Measurements from ENCODE around the gene GNG3.
A peak's percentile ranks its signal among the peaks of the same experiment; 100 is the strongest.
"Not testable (repeated sequence)": the region's sequence is repeated elsewhere in the genome, so short reads cannot be mapped to it uniquely, and the experiment has no call there.

The GNG3 gene

DNA sequence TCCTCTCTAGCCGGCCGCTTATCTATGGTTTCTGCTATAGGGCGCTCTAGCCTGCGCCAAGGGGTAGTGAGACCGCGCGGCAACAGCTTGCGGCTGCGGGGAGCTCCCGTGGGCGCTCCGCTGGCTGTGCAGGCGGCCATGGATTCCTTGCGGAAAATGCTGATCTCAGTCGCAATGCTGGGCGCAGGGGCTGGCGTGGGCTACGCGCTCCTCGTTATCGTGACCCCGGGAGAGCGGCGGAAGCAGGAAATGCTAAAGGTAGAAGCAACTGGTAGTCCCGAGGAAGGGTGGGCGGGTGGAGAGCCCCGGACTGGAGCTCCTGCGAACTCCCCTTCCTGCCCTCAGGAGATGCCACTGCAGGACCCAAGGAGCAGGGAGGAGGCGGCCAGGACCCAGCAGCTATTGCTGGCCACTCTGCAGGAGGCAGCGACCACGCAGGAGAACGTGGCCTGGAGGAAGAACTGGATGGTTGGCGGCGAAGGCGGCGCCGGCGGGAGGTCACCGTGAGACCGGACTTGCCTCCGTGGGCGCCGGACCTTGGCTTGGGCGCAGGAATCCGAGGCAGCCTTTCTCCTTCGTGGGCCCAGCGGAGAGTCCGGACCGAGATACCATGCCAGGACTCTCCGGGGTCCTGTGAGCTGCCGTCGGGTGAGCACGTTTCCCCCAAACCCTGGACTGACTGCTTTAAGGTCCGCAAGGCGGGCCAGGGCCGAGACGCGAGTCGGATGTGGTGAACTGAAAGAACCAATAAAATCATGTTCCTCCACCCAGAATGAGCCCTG is 35.7 kb upstream of the GNG3 start, which contains the start of the genes LBHD1 and UQCC3:
TSS of gene LBHD1 (minus strand) at position 660 of the 782 bp plus-strand sequence. CDS start 2,236 bp downstream, outside the sequence.
TSS of gene UQCC3 (plus strand) at position 66 of the 782 bp plus-strand sequence. CDS start at position 139, 73 bp downstream.
- peak within 1 kb of the TSS; percentile 62 for H2AK5ac ChIP-seq (ENCODE audit: low read length)
- peak; percentile 79 to 85 for DNase-seq
- no peak within 1 kb of the TSS for H3K23ac ChIP-seq (ENCODE audit: low read length)
- peaks cover 3 to 8% of the 10 kb centered on the region in 2 experiments for H3K4me1 ChIP-seq (ENCODE audit: control insufficient read depth in 1 of 2, insufficient read depth in 2 of 2, low read length in 2 of 2)
- H3K9ac ChIP-seq (ENCODE audit: low read length) = peak within 1 kb of the TSS; percentile 86
- H3K18ac ChIP-seq (ENCODE audit: low read length) = peak within 1 kb of the TSS; percentile 90
- H3K36me3 ChIP-seq (ENCODE audit: control insufficient read depth in 1 of 2, insufficient read depth in 2 of 2, low read length in 2 of 2) = peaks cover 13 to 22% of the 10 kb centered on the region in 2 experiments
- H3K27me3 ChIP-seq (ENCODE audit: insufficient read depth, low read length) = no peaks in the 10 kb centered on the region
- peak within 1 kb of the TSS; percentile 83 for H3K4me2 ChIP-seq (ENCODE audit: low read length)
- WGBS (ENCODE audit: extremely low coverage, insufficient coverage, insufficient read length) = no CpG with 5 or more reads among the region's 59 CpGs
- H2BK120ac ChIP-seq (ENCODE audit: insufficient read depth, low read length, poor library complexity) = peak within 1 kb of the TSS; percentile 72
- H3K14ac ChIP-seq (ENCODE audit: low read length) = peak within 1 kb of the TSS; percentile 89
- peaks cover 6% of the 10 kb centered on the region for H3K79me2 ChIP-seq (ENCODE audit: control insufficient read depth, insufficient read depth, low read length, poor library complexity)
- H4K8ac ChIP-seq (ENCODE audit: low read depth, low read length) = peak within 1 kb of the TSS; percentile 91
- peaks cover 12% of the 10 kb centered on the region for H3K79me1 ChIP-seq (ENCODE audit: low read length)
- peak within 1 kb of the TSS; percentile 53 for H3K4ac ChIP-seq (ENCODE audit: low read depth, low read length)
- peak within 1 kb of the TSS; percentile 83 for H3K4me3 ChIP-seq (ENCODE audit: low read depth, low read length)
- peak within 1 kb of the TSS; percentile 80 for H2BK5ac ChIP-seq (ENCODE audit: low read depth, low read length, poor library complexity)
- H3K27ac ChIP-seq (ENCODE audit: low read depth, low read length) = peak within 1 kb of the TSS; percentile 91
- no peaks in the 10 kb centered on the region for H3K9me3 ChIP-seq (ENCODE audit: insufficient read depth, low read depth, low read length)
- peak within 1 kb of the TSS; percentile 78 for H4K91ac ChIP-seq (ENCODE audit: low read depth, low read length)
- H2AFZ ChIP-seq (ENCODE audit: insufficient read depth, low read length, poor library complexity) = peak within 1 kb of the TSS; percentile 94
- H4K12ac ChIP-seq (ENCODE audit: low read depth, low read length) = peak within 1 kb of the TSS; percentile 75
- no peak within 1 kb of the TSS for H2BK12ac ChIP-seq (ENCODE audit: low read length)

DNA sequence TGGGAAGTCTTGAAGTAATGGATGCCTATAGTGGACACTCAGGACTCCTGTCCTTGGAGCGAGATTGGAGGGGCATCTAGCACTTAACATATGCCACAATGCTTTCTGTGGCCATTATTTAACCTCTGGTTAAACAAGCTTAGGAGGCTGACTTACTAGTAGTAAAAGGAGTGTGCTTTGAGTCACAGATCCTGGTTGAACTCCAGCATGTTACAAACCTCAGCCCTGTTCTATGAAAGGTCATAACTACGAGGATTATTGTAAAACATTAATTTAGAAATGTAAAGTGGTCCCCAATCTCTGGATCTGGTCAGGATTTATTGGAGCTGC is 34.3 kb upstream of the GNG3 start:
- Histone ChIP-seq H2BK5ac (ENCODE audit: low read depth, low read length, poor library complexity) (no peak overlapping the region), H3K9me3 (ENCODE audit: insufficient read depth, low read depth, low read length) (peaks cover 2% of the 10 kb centered on the region), H2AK5ac (ENCODE audit: low read length) (no peak overlapping the region), H3K4ac (ENCODE audit: low read depth, low read length) (no peak overlapping the region), H2AFZ (ENCODE audit: insufficient read depth, low read length, poor library complexity) (no peak overlapping the region), H4K91ac (ENCODE audit: low read depth, low read length) (no peak overlapping the region), H3K4me3 (ENCODE audit: low read depth, low read length) (no peak overlapping the region), H3K27ac (ENCODE audit: low read depth, low read length) (no peak overlapping the region), H3K14ac (ENCODE audit: low read length) (no peak overlapping the region), H3K9ac (ENCODE audit: low read length) (no peak overlapping the region), H2BK12ac (ENCODE audit: low read length) (no peak overlapping the region), H3K23ac (ENCODE audit: low read length) (no peak overlapping the region), H4K12ac (ENCODE audit: low read depth, low read length) (no peak overlapping the region), H3K27me3 (ENCODE audit: insufficient read depth, low read length) (no peaks in the 10 kb centered on the region), H3K4me1 (ENCODE audit: control insufficient read depth in 1 of 2, insufficient read depth in 2 of 2, low read length in 2 of 2) (peaks cover 6% of the 10 kb centered on the region in 2 experiments), H4K8ac (ENCODE audit: low read depth, low read length) (no peak overlapping the region), H3K79me2 (ENCODE audit: control insufficient read depth, insufficient read depth, low read length, poor library complexity) (peaks cover 6% of the 10 kb centered on the region), H3K36me3 (ENCODE audit: control insufficient read depth in 1 of 2, insufficient read depth in 2 of 2, low read length in 2 of 2) (peaks cover 19 to 24% of the 10 kb centered on the region in 2 experiments), H3K79me1 (ENCODE audit: low read length) (peaks cover 12% of the 10 kb centered on the region), H2BK120ac (ENCODE audit: insufficient read depth, low read length, poor library complexity) (no peak overlapping the region), H3K4me2 (ENCODE audit: low read length) (no peak overlapping the region), H3K18ac (ENCODE audit: low read length) (no peak overlapping the region)
- DNase-seq = no peak
- no CpG with 5 or more reads among the region's 2 CpGs for WGBS (ENCODE audit: extremely low coverage, insufficient coverage, insufficient read length)

- not testable (repeated sequence) for H4K8ac ChIP-seq (ENCODE audit: low read depth, low read length); H3K4me2 ChIP-seq (ENCODE audit: low read length); H3K9me3 ChIP-seq (ENCODE audit: insufficient read depth, low read depth, low read length); H2BK12ac ChIP-seq (ENCODE audit: low read length); H4K12ac ChIP-seq (ENCODE audit: low read depth, low read length); H2BK5ac ChIP-seq (ENCODE audit: low read depth, low read length, poor library complexity); H4K91ac ChIP-seq (ENCODE audit: low read depth, low read length); H2AK5ac ChIP-seq (ENCODE audit: low read length); H2AFZ ChIP-seq (ENCODE audit: insufficient read depth, low read length, poor library complexity); H3K18ac ChIP-seq (ENCODE audit: low read length); DNase-seq; H2BK120ac ChIP-seq (ENCODE audit: insufficient read depth, low read length, poor library complexity); H3K4me1 ChIP-seq (ENCODE audit: control insufficient read depth in 1 of 2, insufficient read depth in 2 of 2, low read length in 2 of 2); H3K14ac ChIP-seq (ENCODE audit: low read length); H3K4me3 ChIP-seq (ENCODE audit: low read depth, low read length); H3K9ac ChIP-seq (ENCODE audit: low read length); H3K4ac ChIP-seq (ENCODE audit: low read depth, low read length); H3K23ac ChIP-seq (ENCODE audit: low read length); H3K27ac ChIP-seq (ENCODE audit: low read depth, low read length); H3K27me3 ChIP-seq (ENCODE audit: insufficient read depth, low read length)
- Histone ChIP-seq H3K79me1 (ENCODE audit: low read length) (peaks cover 17% of the 10 kb centered on the region), H3K79me2 (ENCODE audit: control insufficient read depth, insufficient read depth, low read length, poor library complexity) (peaks cover 12% of the 10 kb centered on the region), H3K36me3 (ENCODE audit: control insufficient read depth in 1 of 2, insufficient read depth in 2 of 2, low read length in 2 of 2) (peaks cover 19 to 21% of the 10 kb centered on the region in 2 experiments)
- no CpG with 5 or more reads among the region's 10 CpGs for WGBS (ENCODE audit: extremely low coverage, insufficient coverage, insufficient read length)
Observed at GRCh38 chr11:62675415-62675814, 32.1 kb upstream of the GNG3 start.

DNA sequence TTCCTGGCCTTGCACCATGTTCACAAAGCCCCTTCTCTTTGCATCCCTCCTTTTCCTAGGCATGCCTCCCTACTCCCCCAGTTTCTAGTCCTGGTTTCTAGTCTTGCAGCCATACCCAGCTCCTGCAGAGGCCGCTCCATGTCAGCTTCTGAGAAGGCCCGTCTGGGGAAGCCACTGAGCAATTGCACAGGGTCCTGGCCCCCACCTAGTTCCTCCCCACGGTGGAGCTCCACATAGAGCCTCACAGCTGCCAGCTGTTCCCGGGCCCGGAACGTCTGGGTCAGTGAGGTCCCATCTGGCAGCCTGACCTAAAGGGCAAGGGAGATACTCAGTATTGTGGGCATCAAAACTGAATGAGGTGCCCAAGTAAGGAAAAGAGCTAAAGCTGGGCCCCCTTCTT is 30.8 kb upstream of the GNG3 start:
- no peak overlapping the region for H2BK12ac ChIP-seq (ENCODE audit: low read length)
- peaks cover 9% of the 10 kb centered on the region for H3K79me2 ChIP-seq (ENCODE audit: control insufficient read depth, insufficient read depth, low read length, poor library complexity)
- H3K18ac ChIP-seq (ENCODE audit: low read length) = no peak overlapping the region
- peaks cover 19 to 21% of the 10 kb centered on the region in 2 experiments for H3K36me3 ChIP-seq (ENCODE audit: control insufficient read depth in 1 of 2, insufficient read depth in 2 of 2, low read length in 2 of 2)
- no peak overlapping the region for H2AFZ ChIP-seq (ENCODE audit: insufficient read depth, low read length, poor library complexity)
- H3K27ac ChIP-seq (ENCODE audit: low read depth, low read length) = no peak overlapping the region
- no peak overlapping the region for H2BK5ac ChIP-seq (ENCODE audit: low read depth, low read length, poor library complexity)
- WGBS (ENCODE audit: extremely low coverage, insufficient coverage, insufficient read length) = no CpG with 5 or more reads among the region's 6 CpGs
- no peak for DNase-seq
- H4K91ac ChIP-seq (ENCODE audit: low read depth, low read length) = no peak overlapping the region
- H2BK120ac ChIP-seq (ENCODE audit: insufficient read depth, low read length, poor library complexity) = no peak overlapping the region
- no peak overlapping the region for H3K23ac ChIP-seq (ENCODE audit: low read length)
- H4K12ac ChIP-seq (ENCODE audit: low read depth, low read length) = no peak overlapping the region
- peaks cover 3% of the 10 kb centered on the region for H3K9me3 ChIP-seq (ENCODE audit: insufficient read depth, low read depth, low read length)
- no peak overlapping the region for H2AK5ac ChIP-seq (ENCODE audit: low read length)
- H3K4me1 ChIP-seq (ENCODE audit: control insufficient read depth in 1 of 2, insufficient read depth in 2 of 2, low read length in 2 of 2) = peaks cover 6 to 9% of the 10 kb centered on the region in 2 experiments
- no peak overlapping the region for H3K4me2 ChIP-seq (ENCODE audit: low read length)
- no peak overlapping the region for H3K14ac ChIP-seq (ENCODE audit: low read length)
- no peak overlapping the region for H4K8ac ChIP-seq (ENCODE audit: low read depth, low read length)
- peaks cover 10% of the 10 kb centered on the region for H3K79me1 ChIP-seq (ENCODE audit: low read length)
- H3K4me3 ChIP-seq (ENCODE audit: low read depth, low read length) = no peak overlapping the region
- H3K4ac ChIP-seq (ENCODE audit: low read depth, low read length) = peak overlapping the region; percentile 19
- H3K9ac ChIP-seq (ENCODE audit: low read length) = no peak overlapping the region
- no peaks in the 10 kb centered on the region for H3K27me3 ChIP-seq (ENCODE audit: insufficient read depth, low read length)
